CD8-positive, alpha-beta memory T cell (primary cell): ENCODE measurements around the gene JDP2. TPM values are rescaled to one million over a fixed set of nuclear protein-coding genes. Genes with fewer than 3 reads are reported as not detected.

Experiments
- CTCF ChIA-PET: fragments of 350-600 bp; sonication (Branson Sonifier 250); formaldehyde crosslinking; loops from one replicate; lab custom pipeline; 2021; ENCODE audit warnings: antibody characterized with exemption; lab: Charles Lee
- POLR2A ChIA-PET: fragments of 350-600 bp; sonication (Branson Sonifier 250); formaldehyde crosslinking; loops from one replicate; lab custom pipeline; 2021; ENCODE audit warnings: antibody characterized with exemption; lab: Charles Lee
- DNase-seq, 5 donors: peaks; one replicate each; pipeline versions ENCODE4 v3.0.0 to v3.0.0-alpha.2; 2020 to 2022; ENCODE audit warnings: mixed read lengths in 1 of 5
- H3K27ac ChIP-seq: one replicate; pipeline ENCODE4 v1.7.0; 2013; ENCODE audit warnings: low read depth, mild to moderate bottlenecking, low read length, moderate library complexity
- H3K27me3 ChIP-seq: 2 replicates; pipeline ENCODE4 v1.7.0; 2013; ENCODE audit warnings: low read length, mild to moderate bottlenecking; ENCODE audit not compliant: insufficient read depth, poor library complexity, severe bottlenecking
- H3K36me3 ChIP-seq: 2 replicates; pipeline ENCODE4 v1.7.0; 2013; ENCODE audit warnings: mild to moderate bottlenecking, low read length, moderate library complexity; ENCODE audit not compliant: insufficient read depth
- H3K4me1 ChIP-seq: 2 replicates; pipeline ENCODE4 v1.7.0; 2013; ENCODE audit warnings: mild to moderate bottlenecking, low read length, moderate library complexity; ENCODE audit not compliant: insufficient read depth
- H3K4me3 ChIP-seq: 2 replicates; pipeline ENCODE4 v1.7.0; 2013; ENCODE audit warnings: mild to moderate bottlenecking, low read length
- H3K9me3 ChIP-seq: 2 replicates; pipeline ENCODE4 v1.7.0; 2013; ENCODE audit warnings: mild to moderate bottlenecking, low read length
- H3K27ac Mint-ChIP-seq, 8 donors: one replicate each; pipeline ENCODE4 v1.8.0; 2020 to 2021; ENCODE audit warnings: mixed read lengths in 8 of 8, mild to moderate bottlenecking in 6 of 8, inconsistent platforms in 3 of 8, moderate library complexity in 3 of 8
- H3K27me3 Mint-ChIP-seq, 2 donors: one replicate each; pipeline ENCODE4 v1.8.0; 2020 to 2021; ENCODE audit warnings: mixed read lengths in 2 of 2, mild to moderate bottlenecking in 1 of 2, moderate library complexity in 1 of 2
- H3K36me3 Mint-ChIP-seq, 3 donors: one replicate each; pipeline ENCODE4 v1.8.0; 2020 to 2021; ENCODE audit warnings: mixed read lengths in 3 of 3, inconsistent platforms in 1 of 3, mild to moderate bottlenecking in 1 of 3
- H3K4me1 Mint-ChIP-seq, 3 donors: one replicate each; pipeline ENCODE4 v1.8.0; 2020 to 2021; ENCODE audit warnings: mixed read lengths in 3 of 3, inconsistent platforms in 1 of 3, mild to moderate bottlenecking in 1 of 3
- H3K4me3 Mint-ChIP-seq, 7 donors: one replicate each; pipeline ENCODE4 v1.8.0; 2020 to 2021; ENCODE audit warnings: mixed read lengths in 7 of 7, mild to moderate bottlenecking in 6 of 7, moderate library complexity in 4 of 7, inconsistent platforms in 2 of 7
- H3K9me3 Mint-ChIP-seq, 5 donors: one replicate each; pipeline ENCODE4 v1.8.0; 2020 to 2022; ENCODE audit warnings: mixed read lengths in 5 of 5, mild to moderate bottlenecking in 3 of 5, moderate library complexity in 2 of 5, inconsistent platforms in 1 of 5
- polyA plus RNA-seq: library from polyadenylated mRNA; unstranded; fragments of 300-500 nt; fragmentation: Illumina TruSeq; gene quantifications from one replicate; pipeline ENCODE4 v1.2.3, GENCODE V29; 2021
- total RNA-seq, 2 experiments: library from RNA; stranded (reverse); gene quantifications; one replicate each; pipeline ENCODE4 v1.2.3, GENCODE V29; 2021

The JDP2 gene
- total and polyA plus RNA-seq, 3 experiments from 2014 or later: 0.24 to 0.53 TPM; not detected in 1

GRCh38 chr14:75390183-75390582, 37.6 kb upstream of the JDP2 start:
- Histone ChIP-seq H3K27ac (no peak overlapping the region), H3K4me1 (no peaks in the 10 kb centered on the region), H3K4me3 (no peak overlapping the region), H3K27me3 (no peaks in the 10 kb centered on the region), H3K36me3 (no peaks in the 10 kb centered on the region), H3K9me3 (no peaks in the 10 kb centered on the region)
- no peak for DNase-seq
- Mint-ChIP-seq H3K9me3 (peaks cover 0 to under 1% (median 0%) of the 10 kb centered on the region in 5 donors), H3K36me3 (no peaks in the 10 kb centered on the region), H3K27ac (no peak overlapping the region), H3K4me3 (no peak overlapping the region), H3K27me3 (peaks cover 6 to 13% of the 10 kb centered on the region in 2 donors), H3K4me1 (no peaks in the 10 kb centered on the region)
- POLR2A ChIA-PET: no interaction called here
- CTCF ChIA-PET: no interaction called here

- no peak for DNase-seq
- Mint-ChIP-seq H3K27me3 (peaks cover 1 to 8% of the 10 kb centered on the region in 2 donors), H3K9me3 (no peaks in the 10 kb centered on the region), H3K4me1 (no peaks in the 10 kb centered on the region), H3K27ac (no peak overlapping the region), H3K36me3 (peaks cover 0 to 3% (median 0%) of the 10 kb centered on the region in 3 donors), H3K4me3 (no peak overlapping the region)
- Histone ChIP-seq H3K4me1 (no peaks in the 10 kb centered on the region), H3K4me3 (no peak overlapping the region), H3K27me3 (no peaks in the 10 kb centered on the region), H3K36me3 (no peaks in the 10 kb centered on the region), H3K9me3 (no peaks in the 10 kb centered on the region), H3K27ac (no peak overlapping the region)
- CTCF ChIA-PET: no interaction called here
- POLR2A ChIA-PET: no interaction called here
Measured at GRCh38 chr14:75391953-75392352, 35.9 kb upstream of the JDP2 start.

GRCh38 chr14:75392686-75393641, 34.9 kb upstream of the JDP2 start:
- CTCF ChIA-PET: interaction anchor here (0.5 kb wide), 1 partner anchor 630 kb away, joined by 3 read pairs; the partner anchor contains the start of gene YLPM1

GRCh38 chr14:75393794-75394193, 34.0 kb upstream of the JDP2 start:
- Histone ChIP-seq H3K27ac (no peak overlapping the region), H3K4me3 (no peak overlapping the region), H3K36me3 (no peaks in the 10 kb centered on the region), H3K27me3 (no peaks in the 10 kb centered on the region), H3K9me3 (no peaks in the 10 kb centered on the region), H3K4me1 (no peaks in the 10 kb centered on the region)
- no peak for DNase-seq
- no peaks in the 10 kb centered on the region for H3K4me1 Mint-ChIP-seq
- peaks cover 0 to 3% (median 0%) of the 10 kb centered on the region in 5 donors for H3K9me3 Mint-ChIP-seq
- ChIA-PET POLR2A (no interaction called here), CTCF (interaction anchor here (0.5 kb wide), 1 partner anchor 631 kb away, joined by 3 read pairs; the partner anchor contains the start of gene YLPM1)
- peaks cover 0 to 8% of the 10 kb centered on the region in 2 donors for H3K27me3 Mint-ChIP-seq
- H3K36me3 Mint-ChIP-seq: peaks cover 0 to 3% (median 0%) of the 10 kb centered on the region in 3 donors
- no peak overlapping the region for H3K27ac Mint-ChIP-seq
- H3K4me3 Mint-ChIP-seq: no peak overlapping the region

More at GRCh38 chr14:75392686-75393641, 34.9 kb upstream of the JDP2 start:
- no peaks in the 10 kb centered on the region for H3K9me3 ChIP-seq
- H3K27me3 ChIP-seq: no peaks in the 10 kb centered on the region
- no peak overlapping the region for H3K4me3 ChIP-seq
- no peaks in the 10 kb centered on the region for H3K36me3 ChIP-seq
- POLR2A ChIA-PET: no interaction called here
- H3K4me1 Mint-ChIP-seq: no peaks in the 10 kb centered on the region
- H3K27ac ChIP-seq: no peak overlapping the region
- H3K36me3 Mint-ChIP-seq: peaks cover 0 to 3% (median 0%) of the 10 kb centered on the region in 3 donors
- H3K4me3 Mint-ChIP-seq: no peak overlapping the region
- no peak for DNase-seq
- H3K27ac Mint-ChIP-seq: no peak overlapping the region
- H3K27me3 Mint-ChIP-seq: peaks cover 0 to 5% of the 10 kb centered on the region in 2 donors
- H3K4me1 ChIP-seq: no peaks in the 10 kb centered on the region
- H3K9me3 Mint-ChIP-seq: peaks cover 0 to 3% (median 0%) of the 10 kb centered on the region in 5 donors

- H3K4me3 Mint-ChIP-seq: no peak overlapping the region
- no peaks in the 10 kb centered on the region for H3K9me3 ChIP-seq
- peaks cover 0 to 3% (median 0%) of the 10 kb centered on the region in 5 donors for H3K9me3 Mint-ChIP-seq
- H3K36me3 Mint-ChIP-seq: peaks cover 0 to 3% (median 0%) of the 10 kb centered on the region in 3 donors
- H3K27me3 Mint-ChIP-seq: peaks cover 0 to 10% of the 10 kb centered on the region in 2 donors
- POLR2A ChIA-PET: no interaction called here
- H3K27ac Mint-ChIP-seq: no peak overlapping the region
- CTCF ChIA-PET: interaction anchor here (1.5 kb wide), 1 partner anchor 93 kb away, joined by 3 read pairs; no protein-coding TSS in a partner anchor
- no peak overlapping the region for H3K27ac ChIP-seq
- peaks cover 0 to 9% (median 3%) of the 10 kb centered on the region in 3 donors for H3K4me1 Mint-ChIP-seq
- H3K4me3 ChIP-seq: no peak overlapping the region
- no peaks in the 10 kb centered on the region for H3K36me3 ChIP-seq
- no peaks in the 10 kb centered on the region for H3K27me3 ChIP-seq
- H3K4me1 ChIP-seq: no peaks in the 10 kb centered on the region
- no peak for DNase-seq
Measured at GRCh38 chr14:75395862-75396261, 32.0 kb upstream of the JDP2 start.

- peaks cover 0 to 3% (median 0%) of the 10 kb centered on the region in 3 donors for H3K36me3 Mint-ChIP-seq
- peaks cover 0 to 12% (median 5%) of the 10 kb centered on the region in 3 donors for H3K4me1 Mint-ChIP-seq
- Histone ChIP-seq H3K27me3 (no peaks in the 10 kb centered on the region), H3K27ac (no peak overlapping the region), H3K9me3 (no peaks in the 10 kb centered on the region), H3K4me1 (no peaks in the 10 kb centered on the region), H3K36me3 (no peaks in the 10 kb centered on the region), H3K4me3 (no peak overlapping the region)
- H3K9me3 Mint-ChIP-seq: peaks cover 0 to 3% (median 0%) of the 10 kb centered on the region in 5 donors
- ChIA-PET CTCF (interaction anchor here (1.1 kb wide), 1 partner anchor 9 kb away, joined by 3 read pairs; no protein-coding TSS in a partner anchor), POLR2A (no interaction called here)
- no peak for DNase-seq
- peaks cover 0 to 10% of the 10 kb centered on the region in 2 donors for H3K27me3 Mint-ChIP-seq
- H3K27ac Mint-ChIP-seq: no peak overlapping the region
- no peak overlapping the region for H3K4me3 Mint-ChIP-seq
Measured at GRCh38 chr14:75399321-75399720, 28.5 kb upstream of the JDP2 start.

- H3K4me3 Mint-ChIP-seq: no peak overlapping the region
- CTCF ChIA-PET: interaction anchor here (1.1 kb wide), 1 partner anchor 8 kb away, joined by 3 read pairs; no protein-coding TSS in a partner anchor
- POLR2A ChIA-PET: no interaction called here
Measured at GRCh38 chr14:75399843-75400775, 27.7 kb upstream of the JDP2 start.

More at GRCh38 chr14:75399843-75400775, 27.7 kb upstream of the JDP2 start:
- Mint-ChIP-seq H3K4me1 (peaks cover 0 to 12% (median 5%) of the 10 kb centered on the region in 3 donors), H3K27me3 (peaks cover 0 to 10% of the 10 kb centered on the region in 2 donors), H3K9me3 (peaks cover 0 to 3% (median 0%) of the 10 kb centered on the region in 5 donors), H3K27ac (peak overlapping the region in 1 of 8 donors; percentile 23), H3K36me3 (peaks cover 0 to 3% (median 0%) of the 10 kb centered on the region in 3 donors)
- DNase-seq: no peak
- Histone ChIP-seq H3K9me3 (no peaks in the 10 kb centered on the region), H3K4me3 (no peak overlapping the region), H3K4me1 (no peaks in the 10 kb centered on the region), H3K36me3 (no peaks in the 10 kb centered on the region), H3K27me3 (no peaks in the 10 kb centered on the region), H3K27ac (no peak overlapping the region)
